Measurements from ENCODE around the gene ATXN2.

The ATXN2 gene

GRCh38 chr12:111424793-111425251 is 174.3 kb downstream of the ATXN2 start:
- Histone ChIP-seq H3K9ac (ENCODE audit: low read length) (no peak overlapping the region), H3K36me3 (ENCODE audit: control insufficient read depth in 1 of 2, insufficient read depth in 2 of 2, low read depth in 1 of 2, low read length in 2 of 2) (peaks cover 26 to 63% of the 10 kb centered on the region in 2 experiments), H2BK5ac (ENCODE audit: low read depth, low read length, poor library complexity, severe bottlenecking) (no peak overlapping the region), H3K18ac (ENCODE audit: low read depth in 1 of 2, low read length in 2 of 2) (peak overlapping the region in 1 of 2 experiments; percentile 34), H4K8ac (ENCODE audit: low read length) (no peak overlapping the region), H3K79me1 (replicated peaks; ENCODE audit: low read length, poor library complexity, severe bottlenecking) (no peaks in the 10 kb centered on the region), H2BK12ac (ENCODE audit: low read length in 2 of 2) (no peak overlapping the region), H3K4me2 (ENCODE audit: low read length, poor library complexity, severe bottlenecking) (no peak overlapping the region), H3K4me3 (ENCODE audit: insufficient read depth in 1 of 2, low read depth in 1 of 2, low read length in 2 of 2) (no peak overlapping the region), H3K14ac (ENCODE audit: low read length in 2 of 2) (no peak overlapping the region), H3K27me3 (ENCODE audit: control insufficient read depth in 1 of 2, insufficient read depth in 1 of 2, low read length in 2 of 2) (no peaks in the 10 kb centered on the region), H2AK5ac (ENCODE audit: low read length, severe bottlenecking) (peak overlapping the region; percentile 50), H4K91ac (ENCODE audit: low read length) (no peak overlapping the region), H2BK15ac (ENCODE audit: low read depth, poor library complexity, severe bottlenecking) (no peak overlapping the region), H2AFZ (ENCODE audit: low read depth, low read length) (no peak overlapping the region), H3K4me1 (ENCODE audit: control insufficient read depth, insufficient read depth, low read depth, low read length) (peaks cover 41% of the 10 kb centered on the region), H3K23ac (ENCODE audit: low read length in 2 of 2) (peak overlapping the region in 1 of 2 experiments; percentile 25), H3K4ac (ENCODE audit: low read depth in 1 of 2, low read length in 2 of 2) (no peak overlapping the region), H3K9me3 (ENCODE audit: control insufficient read depth, low read length) (no peaks in the 10 kb centered on the region), H3K27ac (ENCODE audit: low read length, poor library complexity, severe bottlenecking) (peak overlapping the region; percentile 16), H2BK120ac (ENCODE audit: low read depth, low read length) (no peak overlapping the region)
- WGBS: 89% methylated on average over 6 of the region's 6 CpGs
- no peak for DNase-seq

DNA sequence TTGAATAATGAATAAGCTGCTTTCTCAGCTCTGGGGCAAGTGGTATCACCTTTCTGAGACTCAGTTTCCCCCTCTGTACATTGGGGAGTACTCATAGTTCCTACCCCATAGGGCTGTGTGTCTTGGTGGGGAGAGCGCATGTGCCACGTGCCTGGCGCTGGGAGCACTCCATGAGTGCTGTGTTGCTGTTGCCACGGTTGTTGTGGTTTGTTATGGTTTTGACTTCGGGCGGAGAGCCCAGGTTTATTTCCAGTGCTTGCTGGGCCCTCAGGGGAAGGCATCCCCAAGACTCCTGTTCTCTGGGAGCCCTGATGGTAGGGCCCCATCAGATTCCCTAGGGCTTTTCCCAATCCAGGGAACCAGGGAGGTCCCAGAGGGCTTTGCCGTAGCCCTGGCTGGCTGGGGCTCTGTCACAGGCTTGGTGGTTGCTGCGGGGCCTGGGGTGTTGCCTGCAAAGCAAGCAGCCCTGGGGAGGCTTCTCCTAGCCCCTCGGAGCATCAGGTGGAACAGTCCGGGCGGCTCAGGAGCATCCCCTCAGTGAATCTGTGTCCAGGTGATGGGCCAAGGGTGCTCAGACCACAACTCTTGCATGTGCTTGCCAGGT is 174.8 kb downstream of the ATXN2 start:
- H2AK5ac ChIP-seq (ENCODE audit: low read length, severe bottlenecking): no peak overlapping the region
- no peak for DNase-seq
- H4K8ac ChIP-seq (ENCODE audit: low read length): no peak overlapping the region
- H3K23ac ChIP-seq (ENCODE audit: low read length in 2 of 2): no peak overlapping the region
- no peaks in the 10 kb centered on the region for H3K9me3 ChIP-seq (ENCODE audit: control insufficient read depth, low read length)
- no peak overlapping the region for H3K18ac ChIP-seq (ENCODE audit: low read depth in 1 of 2, low read length in 2 of 2)
- H2BK15ac ChIP-seq (ENCODE audit: low read depth, poor library complexity, severe bottlenecking): no peak overlapping the region
- no peaks in the 10 kb centered on the region for H3K79me1 ChIP-seq (replicated peaks; ENCODE audit: low read length, poor library complexity, severe bottlenecking)
- H2BK5ac ChIP-seq (ENCODE audit: low read depth, low read length, poor library complexity, severe bottlenecking): no peak overlapping the region
- H2BK120ac ChIP-seq (ENCODE audit: low read depth, low read length): no peak overlapping the region
- H2BK12ac ChIP-seq (ENCODE audit: low read length in 2 of 2): no peak overlapping the region
- no peak overlapping the region for H3K4me3 ChIP-seq (ENCODE audit: insufficient read depth in 1 of 2, low read depth in 1 of 2, low read length in 2 of 2)
- H3K9ac ChIP-seq (ENCODE audit: low read length): no peak overlapping the region
- peak overlapping the region in 1 of 2 experiments; percentile 28 for H3K4ac ChIP-seq (ENCODE audit: low read depth in 1 of 2, low read length in 2 of 2)
- H3K4me1 ChIP-seq (ENCODE audit: control insufficient read depth, insufficient read depth, low read depth, low read length): peaks cover 38% of the 10 kb centered on the region
- WGBS: 94% methylated on average over 11 of the region's 11 CpGs
- H3K27ac ChIP-seq (ENCODE audit: low read length, poor library complexity, severe bottlenecking): peak overlapping the region; percentile 27
- H3K27me3 ChIP-seq (ENCODE audit: control insufficient read depth in 1 of 2, insufficient read depth in 1 of 2, low read length in 2 of 2): no peaks in the 10 kb centered on the region
- no peak overlapping the region for H3K14ac ChIP-seq (ENCODE audit: low read length in 2 of 2)
- no peak overlapping the region for H4K91ac ChIP-seq (ENCODE audit: low read length)
- H2AFZ ChIP-seq (ENCODE audit: low read depth, low read length): no peak overlapping the region
- H3K4me2 ChIP-seq (ENCODE audit: low read length, poor library complexity, severe bottlenecking): no peak overlapping the region
- peaks cover 32 to 63% of the 10 kb centered on the region in 2 experiments for H3K36me3 ChIP-seq (ENCODE audit: control insufficient read depth in 1 of 2, insufficient read depth in 2 of 2, low read depth in 1 of 2, low read length in 2 of 2)

GRCh38 chr12:111420494-111420893 is 178.6 kb downstream of the ATXN2 start:
- Histone ChIP-seq H2AFZ (ENCODE audit: low read depth, low read length) (no peak overlapping the region), H3K27me3 (ENCODE audit: control insufficient read depth in 1 of 2, insufficient read depth in 1 of 2, low read length in 2 of 2) (no peaks in the 10 kb centered on the region), H2BK15ac (ENCODE audit: low read depth, poor library complexity, severe bottlenecking) (no peak overlapping the region), H3K9me3 (ENCODE audit: control insufficient read depth, low read length) (no peaks in the 10 kb centered on the region), H3K23ac (ENCODE audit: low read length in 2 of 2) (no peak overlapping the region), H3K79me1 (replicated peaks; ENCODE audit: low read length, poor library complexity, severe bottlenecking) (no peaks in the 10 kb centered on the region), H2BK5ac (ENCODE audit: low read depth, low read length, poor library complexity, severe bottlenecking) (no peak overlapping the region), H3K4me3 (ENCODE audit: insufficient read depth in 1 of 2, low read depth in 1 of 2, low read length in 2 of 2) (no peak overlapping the region), H3K14ac (ENCODE audit: low read length in 2 of 2) (no peak overlapping the region), H3K27ac (ENCODE audit: low read length, poor library complexity, severe bottlenecking) (peak overlapping the region; percentile 6), H3K4ac (ENCODE audit: low read depth in 1 of 2, low read length in 2 of 2) (no peak overlapping the region), H4K8ac (ENCODE audit: low read length) (no peak overlapping the region), H3K9ac (ENCODE audit: low read length) (no peak overlapping the region), H3K18ac (ENCODE audit: low read depth in 1 of 2, low read length in 2 of 2) (no peak overlapping the region), H3K4me1 (ENCODE audit: control insufficient read depth, insufficient read depth, low read depth, low read length) (peaks cover 21% of the 10 kb centered on the region), H3K36me3 (ENCODE audit: control insufficient read depth in 1 of 2, insufficient read depth in 2 of 2, low read depth in 1 of 2, low read length in 2 of 2) (peaks cover 43 to 53% of the 10 kb centered on the region in 2 experiments), H2AK5ac (ENCODE audit: low read length, severe bottlenecking) (peak overlapping the region; percentile 4), H2BK12ac (ENCODE audit: low read length in 2 of 2) (no peak overlapping the region), H3K4me2 (ENCODE audit: low read length, poor library complexity, severe bottlenecking) (no peak overlapping the region), H2BK120ac (ENCODE audit: low read depth, low read length) (no peak overlapping the region), H4K91ac (ENCODE audit: low read length) (no peak overlapping the region)
- no peak for DNase-seq
- 96% methylated on average over 7 of the region's 7 CpGs for WGBS

DNA sequence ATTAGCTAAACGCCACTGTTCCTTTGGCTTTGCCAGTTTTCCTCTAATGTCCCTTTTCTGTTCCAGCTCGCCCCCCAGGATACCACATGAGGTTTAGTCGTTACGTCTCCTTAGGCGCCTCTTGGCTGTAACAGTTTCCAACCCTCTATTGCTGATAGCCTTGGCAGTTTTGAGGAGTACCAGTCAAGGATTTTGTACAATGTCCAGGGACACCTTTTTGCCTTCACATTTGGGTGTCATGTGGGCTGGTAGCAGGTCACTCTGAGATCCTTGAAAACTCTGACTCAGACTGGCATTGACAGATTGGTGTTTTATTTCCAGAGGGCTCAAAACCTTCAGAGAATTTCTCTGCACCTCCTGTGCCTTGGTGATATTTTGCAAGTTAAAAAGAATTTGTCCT is 179.3 kb downstream of the ATXN2 start:
- H3K14ac ChIP-seq (ENCODE audit: low read length in 2 of 2): no peak overlapping the region
- H3K27ac ChIP-seq (ENCODE audit: low read length, poor library complexity, severe bottlenecking): no peak overlapping the region
- peaks cover 20% of the 10 kb centered on the region for H3K4me1 ChIP-seq (ENCODE audit: control insufficient read depth, insufficient read depth, low read depth, low read length)
- H3K79me1 ChIP-seq (replicated peaks; ENCODE audit: low read length, poor library complexity, severe bottlenecking): no peaks in the 10 kb centered on the region
- H3K9ac ChIP-seq (ENCODE audit: low read length): no peak overlapping the region
- peaks cover 43 to 52% of the 10 kb centered on the region in 2 experiments for H3K36me3 ChIP-seq (ENCODE audit: control insufficient read depth in 1 of 2, insufficient read depth in 2 of 2, low read depth in 1 of 2, low read length in 2 of 2)
- H4K91ac ChIP-seq (ENCODE audit: low read length): no peak overlapping the region
- no peak overlapping the region for H3K23ac ChIP-seq (ENCODE audit: low read length in 2 of 2)
- no peak overlapping the region for H2AK5ac ChIP-seq (ENCODE audit: low read length, severe bottlenecking)
- H3K18ac ChIP-seq (ENCODE audit: low read depth in 1 of 2, low read length in 2 of 2): no peak overlapping the region
- no peak overlapping the region for H2AFZ ChIP-seq (ENCODE audit: low read depth, low read length)
- no peak overlapping the region for H2BK15ac ChIP-seq (ENCODE audit: low read depth, poor library complexity, severe bottlenecking)
- WGBS: 97% methylated on average over 5 of the region's 5 CpGs
- H3K4me2 ChIP-seq (ENCODE audit: low read length, poor library complexity, severe bottlenecking): no peak overlapping the region
- no peak overlapping the region for H2BK5ac ChIP-seq (ENCODE audit: low read depth, low read length, poor library complexity, severe bottlenecking)
- no peaks in the 10 kb centered on the region for H3K9me3 ChIP-seq (ENCODE audit: control insufficient read depth, low read length)
- no peaks in the 10 kb centered on the region for H3K27me3 ChIP-seq (ENCODE audit: control insufficient read depth in 1 of 2, insufficient read depth in 1 of 2, low read length in 2 of 2)
- no peak overlapping the region for H4K8ac ChIP-seq (ENCODE audit: low read length)
- no peak overlapping the region for H2BK12ac ChIP-seq (ENCODE audit: low read length in 2 of 2)
- DNase-seq: no peak
- no peak overlapping the region for H3K4me3 ChIP-seq (ENCODE audit: insufficient read depth in 1 of 2, low read depth in 1 of 2, low read length in 2 of 2)
- H2BK120ac ChIP-seq (ENCODE audit: low read depth, low read length): no peak overlapping the region
- H3K4ac ChIP-seq (ENCODE audit: low read depth in 1 of 2, low read length in 2 of 2): no peak overlapping the region

All from mesenchymal stem cell (in vitro differentiated cells and primary cell).